GM21825 (cell line): ENCODE results near the gene KCNJ1.

ENCODE experiments used
- ATAC-seq: cut with Tn5 transposase; IDR thresholded peaks from one replicate; pipeline ENCODE4 v1.9.1; 2021; ENCODE audit warnings: mild to moderate bottlenecking, moderate library complexity; ENCODE audit not compliant: unreplicated experiment

The KCNJ1 gene

DNA sequence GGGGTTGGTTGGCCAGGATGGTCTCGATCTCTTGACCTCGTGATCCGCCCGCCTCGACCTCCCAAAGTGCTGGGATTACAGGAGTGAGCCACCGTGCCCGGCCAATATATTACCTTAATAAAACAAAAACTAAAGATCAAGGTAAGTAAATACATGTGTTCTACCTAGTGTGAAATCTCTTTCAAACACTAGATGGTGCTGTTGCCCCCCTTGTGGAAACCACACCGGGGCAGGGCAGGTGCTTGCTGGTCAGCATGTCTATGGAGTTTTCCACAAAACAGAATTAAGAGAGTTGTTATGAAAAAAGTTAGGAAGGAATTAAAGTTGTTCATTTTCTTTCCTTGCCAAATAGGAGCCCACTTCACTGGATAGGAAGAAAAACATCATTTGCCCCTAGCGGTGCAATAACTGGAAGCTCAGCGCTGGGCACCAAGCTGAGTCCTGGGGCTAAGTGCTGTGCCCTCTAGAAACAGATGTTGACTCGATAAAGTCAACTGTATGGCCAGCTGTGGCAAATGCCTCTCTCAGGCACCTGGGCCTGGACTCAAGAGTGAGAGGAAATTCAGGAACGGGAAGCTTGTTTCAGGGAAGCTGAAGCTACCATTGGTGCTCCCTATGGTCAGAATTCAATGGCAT lies 17.7 kb upstream of the KCNJ1 start:
- peak; percentile 88 for ATAC-seq

DNA sequence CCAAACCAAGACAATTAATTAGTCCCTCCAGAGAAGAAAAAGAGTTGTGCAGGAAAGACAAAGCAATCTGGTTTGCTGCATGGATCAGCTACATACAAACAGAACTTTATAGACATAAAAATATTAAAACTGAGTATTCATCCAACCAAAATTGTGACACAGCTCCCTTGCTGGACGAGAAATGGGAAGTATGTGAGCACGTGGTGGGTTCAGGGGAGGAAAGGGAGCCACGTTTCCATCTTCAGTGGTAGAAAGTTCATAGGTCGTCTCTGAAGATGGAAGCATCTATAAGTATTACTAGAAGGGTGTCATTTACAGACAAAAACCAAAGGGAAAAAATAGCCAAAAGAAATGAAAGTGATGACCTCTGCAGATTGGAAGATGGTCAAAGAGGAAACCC lies 17.0 kb upstream of the KCNJ1 start:
- ATAC-seq, result no peak

DNA sequence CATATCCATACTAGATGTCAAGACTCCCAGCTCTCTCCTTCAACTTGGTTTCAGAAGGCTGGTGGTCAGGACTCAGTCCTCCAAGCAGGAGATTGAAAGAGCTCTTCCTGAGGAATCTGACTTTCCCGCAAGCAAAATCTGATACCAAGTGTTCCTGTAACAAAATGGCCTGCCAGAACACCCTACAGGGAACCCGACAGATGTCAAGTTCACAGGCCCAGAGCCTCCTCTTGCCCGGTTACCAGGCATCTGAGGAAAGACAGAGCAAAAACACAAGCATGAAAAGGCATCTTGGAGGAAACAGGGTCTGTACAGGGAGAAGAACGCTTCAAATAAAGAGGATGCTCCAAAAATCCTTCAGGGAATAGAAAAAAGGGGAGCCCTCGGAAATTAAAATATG lies 15.4 kb upstream of the KCNJ1 start:
- ATAC-seq, result no peak

DNA sequence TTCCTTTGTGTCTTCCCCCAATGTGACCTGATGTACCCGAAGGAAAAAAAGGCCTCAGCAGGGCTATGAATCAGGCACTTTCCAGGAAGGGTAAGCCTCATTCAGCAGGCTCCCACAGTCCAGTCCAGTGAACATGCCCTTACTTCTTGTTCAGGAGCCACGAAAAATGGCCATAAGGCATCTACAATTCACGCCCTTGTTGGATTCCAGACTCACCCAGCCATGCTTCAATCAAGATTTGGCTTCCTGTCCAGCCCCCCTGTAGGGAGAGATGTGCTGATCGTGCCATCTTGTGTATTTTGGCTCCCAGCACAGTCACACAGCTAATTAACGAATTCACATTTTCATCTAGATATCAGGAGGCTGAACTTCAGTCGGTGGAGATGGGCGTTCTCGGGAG lies 14.1 kb upstream of the KCNJ1 start:
- no peak for ATAC-seq

DNA sequence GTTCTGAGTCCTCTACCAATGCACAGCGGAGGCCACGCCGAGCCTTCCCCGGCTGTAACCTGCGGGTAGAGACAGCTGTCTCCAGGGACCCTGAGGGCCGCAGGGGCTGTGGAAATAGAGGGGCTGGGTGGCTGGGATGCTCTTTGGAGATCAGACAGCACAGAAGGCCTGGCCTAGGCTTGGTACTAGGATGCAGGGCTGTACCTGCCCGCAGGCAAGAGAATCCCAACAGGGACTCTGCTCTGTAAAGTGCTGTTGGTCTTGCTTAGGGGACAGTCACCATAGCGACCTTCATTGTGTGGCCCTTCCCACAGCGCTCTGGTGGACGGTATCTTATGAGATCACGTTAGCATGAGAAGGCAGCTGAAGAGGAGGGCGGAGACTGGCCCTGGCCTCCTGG lies 12.7 kb upstream of the KCNJ1 start:
- no peak for ATAC-seq

DNA sequence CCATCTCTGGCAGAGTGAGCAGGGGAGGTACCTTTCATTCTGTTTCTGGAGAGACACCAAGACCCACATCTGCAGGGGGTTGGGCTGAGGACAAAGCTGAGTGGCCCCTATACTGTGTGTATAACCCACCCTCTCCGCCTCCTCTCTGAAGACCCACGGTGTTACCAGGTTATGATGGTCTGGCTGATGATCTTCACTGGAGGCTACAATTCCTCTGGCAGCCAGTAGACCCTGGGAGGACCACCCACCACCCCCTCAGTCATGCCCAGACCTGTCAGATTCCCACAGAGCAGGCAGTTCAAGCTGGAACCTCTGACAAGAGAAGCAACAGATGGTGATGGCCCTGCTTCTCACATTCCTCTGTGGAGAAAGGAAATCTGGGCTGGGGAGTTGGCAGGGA lies 11.4 kb upstream of the KCNJ1 start:
- ATAC-seq, result no peak

GRCh38 chr11:128877726-128878125 lies 10.6 kb upstream of the KCNJ1 start:
- ATAC-seq, result no peak

- ATAC-seq, result no peak
These were observed 9.1 kb upstream of the KCNJ1 start for GRCh38 chr11:128876133-128876650.

- ATAC-seq, result no peak
These were observed 7.3 kb upstream of the KCNJ1 start for GRCh38 chr11:128874427-128874826.

GRCh38 chr11:128872594-128872993 lies 5.5 kb upstream of the KCNJ1 start:
- no peak for ATAC-seq

DNA sequence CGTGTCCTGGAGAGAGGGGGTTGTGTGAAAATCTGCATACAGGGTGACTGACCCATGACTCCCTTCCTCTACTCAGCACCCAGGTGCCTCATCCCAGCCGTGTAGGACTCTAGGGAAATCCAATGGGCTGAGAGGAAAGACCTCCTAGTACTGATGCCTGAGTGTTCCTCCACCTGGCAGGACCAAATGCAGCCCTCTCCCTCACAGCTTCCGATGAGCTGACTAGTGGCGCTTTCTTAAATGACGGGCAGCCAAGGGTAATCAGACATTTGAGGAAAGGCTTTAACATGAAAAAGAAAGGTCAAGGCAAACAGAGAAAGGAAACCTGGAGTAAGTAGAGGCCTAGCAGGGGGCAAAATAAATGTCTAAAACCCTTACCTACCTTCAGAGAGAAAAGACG lies 5.0 kb upstream of the KCNJ1 start:
- ATAC-seq, result no peak

DNA sequence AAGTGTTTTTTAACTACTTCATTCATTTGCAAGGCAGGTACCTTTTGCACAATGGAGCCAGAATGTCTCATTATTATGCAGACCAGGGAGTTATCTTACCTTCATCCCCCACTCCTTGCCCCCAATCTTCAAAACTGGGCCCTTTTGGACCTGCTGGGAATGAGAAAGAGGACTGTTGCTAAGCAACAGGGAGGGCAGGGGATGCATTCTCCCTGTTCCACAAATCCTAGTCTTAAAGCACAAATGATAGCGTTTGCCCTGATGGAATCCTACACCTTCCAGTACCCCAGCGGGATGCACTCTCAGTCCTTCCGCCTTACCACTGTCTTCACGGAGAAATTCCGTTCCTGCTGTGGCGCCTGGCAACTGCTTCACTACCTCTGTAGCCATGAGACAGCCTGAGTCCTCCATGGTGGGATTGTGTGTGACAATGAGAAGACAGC lies 4.1 kb upstream of the KCNJ1 start:
- no peak for ATAC-seq

GRCh38 chr11:128868841-128869671 lies 2.0 kb upstream of the KCNJ1 start:
- ATAC-seq, result no peak

GRCh38 chr11:128865490-128865889 lies 1.6 kb downstream of the KCNJ1 start:
- ATAC-seq, result no peak

DNA sequence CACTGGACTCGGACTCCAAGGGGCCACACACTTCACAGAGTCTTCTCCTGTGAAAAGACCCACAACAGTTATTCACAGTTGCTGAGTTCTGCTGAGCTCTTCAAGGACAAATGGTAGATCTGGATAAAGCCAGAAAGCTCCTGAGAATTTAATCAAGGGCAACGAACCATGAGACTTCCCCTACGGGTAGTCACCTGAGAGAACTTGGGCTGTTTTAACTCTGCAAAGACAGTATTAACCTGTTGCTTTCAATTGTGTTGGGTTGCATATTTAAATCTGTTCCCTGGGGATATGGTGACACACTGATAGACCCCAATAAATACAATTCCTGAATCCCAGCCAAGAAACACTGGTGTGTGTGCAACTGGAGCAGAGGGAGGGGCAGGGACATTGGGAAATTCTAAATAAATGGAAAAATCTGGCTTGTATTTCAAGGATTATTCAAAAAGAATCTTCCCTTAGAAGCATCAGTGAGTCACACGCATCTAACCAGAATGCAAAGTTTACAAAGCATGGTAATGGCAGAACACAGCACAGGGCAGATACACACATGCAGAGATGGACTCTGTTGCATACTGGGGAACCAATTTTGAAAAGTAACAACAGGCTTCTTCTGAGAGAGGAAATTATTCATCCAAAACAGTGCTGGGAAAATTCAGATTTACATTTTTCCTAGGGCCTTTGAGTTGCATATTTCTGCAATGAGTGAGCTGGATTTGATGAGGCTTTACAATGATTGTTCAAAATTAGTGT lies 4.0 kb downstream of the KCNJ1 start:
- ATAC-seq, result no peak

DNA sequence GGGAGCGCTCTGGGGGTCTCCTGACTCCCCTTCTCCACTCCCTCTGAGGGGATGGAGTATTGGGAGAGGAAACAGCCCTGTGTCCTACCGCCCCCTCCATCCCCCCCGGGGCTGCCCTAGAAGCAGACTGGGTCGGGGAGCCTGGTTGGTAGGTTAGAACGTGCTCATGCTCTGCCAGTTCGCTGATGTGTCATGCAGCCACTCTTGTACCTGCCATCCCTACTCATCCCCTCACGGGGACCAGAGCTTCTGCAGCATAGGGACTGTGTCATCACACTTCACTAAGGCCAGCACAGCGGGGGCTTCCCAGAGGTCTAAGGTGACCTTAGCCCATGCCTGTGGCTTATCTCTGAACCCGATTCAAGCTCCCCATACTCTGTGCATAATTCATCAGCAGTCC lies 4.7 kb downstream of the KCNJ1 start:
- ATAC-seq, result no peak

GRCh38 chr11:128860571-128861361 lies 6.3 kb downstream of the KCNJ1 start:
- no peak for ATAC-seq

- ATAC-seq, result peak; percentile 93
These were observed 7.3 kb downstream of the KCNJ1 start for GRCh38 chr11:128859563-128860441.

DNA sequence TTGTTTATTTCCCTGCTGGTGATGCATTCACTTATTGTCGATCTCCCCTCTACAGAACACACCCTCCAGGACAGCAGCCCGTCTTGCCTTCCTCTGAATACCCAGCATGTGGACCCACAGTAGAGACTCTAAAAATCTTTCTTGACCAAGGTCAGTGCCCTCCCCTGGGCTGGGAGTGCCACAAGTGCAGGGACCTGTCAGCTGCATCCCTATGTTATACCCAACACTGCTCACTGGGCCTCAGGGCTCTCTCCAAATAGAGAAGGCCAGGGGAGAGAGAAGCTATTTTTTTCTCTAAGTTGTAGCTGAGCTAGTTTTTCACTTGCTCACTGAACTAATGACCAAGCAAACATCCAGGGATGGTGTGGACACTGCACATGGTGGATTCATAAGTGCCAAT lies 9.8 kb downstream of the KCNJ1 start:
- no peak for ATAC-seq

DNA sequence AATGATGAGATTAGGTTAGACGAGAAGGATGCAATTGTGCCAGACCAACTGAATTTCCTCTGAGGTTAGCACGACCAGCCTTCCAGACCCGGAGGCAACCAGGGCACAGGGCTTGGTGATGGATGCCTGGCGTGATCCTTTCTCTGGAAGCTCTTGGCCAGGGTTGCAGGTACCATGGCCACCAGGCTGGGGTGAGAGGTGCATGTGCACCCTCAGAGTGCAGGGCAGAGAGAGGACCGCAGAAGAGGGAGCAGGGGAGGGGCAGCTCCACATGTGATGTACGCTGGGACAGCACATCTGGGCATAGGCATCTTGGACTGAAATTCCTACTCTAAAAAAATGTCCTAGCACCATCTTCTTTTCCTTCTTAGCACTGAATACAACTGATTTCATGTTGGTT lies 10.9 kb downstream of the KCNJ1 start:
- ATAC-seq, result no peak
